OCI-LY1 (cell line): ENCODE data around the gene WWC2.

Source experiments
- EZH2 ChIP-seq: fragments of 200-600 bp; sonication (generic), shearing (Covaris generic); IDR thresholded peaks from 2 replicates; pipeline ENCODE4 v1.8.0; 2017; ENCODE audit warnings: borderline replicate concordance, mixed run types, mild to moderate bottlenecking, antibody characterized with exemption, low read length, moderate library complexity, mixed read lengths
- TF ChIP-seq, protein P1 (sequence below): fragments of 200-600 bp; sonication (generic), shearing (Covaris generic); IDR thresholded peaks from 2 replicates; pipeline ENCODE4 v1.5.1; 2017; ENCODE audit warnings: mild to moderate bottlenecking, antibody characterized with exemption, low read length, moderate library complexity, mixed read lengths

DNA sequence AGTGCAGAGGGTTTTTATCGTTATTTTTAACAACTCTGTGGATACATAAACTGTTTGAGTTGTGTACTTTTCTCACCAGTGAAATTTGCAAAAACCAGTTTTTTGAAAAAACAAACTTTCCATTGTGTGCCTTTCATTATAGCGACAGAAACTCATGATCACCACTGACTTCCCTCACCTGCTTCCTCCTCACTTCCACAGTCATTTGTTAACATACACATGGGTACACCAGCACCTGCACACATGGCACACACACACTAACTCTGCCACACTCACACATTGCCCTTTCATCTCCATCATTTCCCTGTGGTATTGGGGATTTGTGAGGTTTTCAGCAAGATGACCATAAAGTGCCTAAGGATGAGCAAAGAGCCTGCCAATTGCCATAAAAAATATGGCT lies 200.4 kb downstream of the WWC2 start:
- TF ChIP-seq, protein P1, sequence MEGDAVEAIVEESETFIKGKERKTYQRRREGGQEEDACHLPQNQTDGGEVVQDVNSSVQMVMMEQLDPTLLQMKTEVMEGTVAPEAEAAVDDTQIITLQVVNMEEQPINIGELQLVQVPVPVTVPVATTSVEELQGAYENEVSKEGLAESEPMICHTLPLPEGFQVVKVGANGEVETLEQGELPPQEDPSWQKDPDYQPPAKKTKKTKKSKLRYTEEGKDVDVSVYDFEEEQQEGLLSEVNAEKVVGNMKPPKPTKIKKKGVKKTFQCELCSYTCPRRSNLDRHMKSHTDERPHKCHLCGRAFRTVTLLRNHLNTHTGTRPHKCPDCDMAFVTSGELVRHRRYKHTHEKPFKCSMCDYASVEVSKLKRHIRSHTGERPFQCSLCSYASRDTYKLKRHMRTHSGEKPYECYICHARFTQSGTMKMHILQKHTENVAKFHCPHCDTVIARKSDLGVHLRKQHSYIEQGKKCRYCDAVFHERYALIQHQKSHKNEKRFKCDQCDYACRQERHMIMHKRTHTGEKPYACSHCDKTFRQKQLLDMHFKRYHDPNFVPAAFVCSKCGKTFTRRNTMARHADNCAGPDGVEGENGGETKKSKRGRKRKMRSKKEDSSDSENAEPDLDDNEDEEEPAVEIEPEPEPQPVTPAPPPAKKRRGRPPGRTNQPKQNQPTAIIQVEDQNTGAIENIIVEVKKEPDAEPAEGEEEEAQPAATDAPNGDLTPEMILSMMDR = no peak
- no peak for TF ChIP-seq EZH2
